ENCODE measurements around the gene PA2G4.
A peak's percentile ranks its signal among the peaks of the same experiment; 100 is the strongest.

The PA2G4 gene

GRCh38 chr12:56098592-56098991, 5.8 kb upstream of the PA2G4 start:
- H3K27me3 ChIP-seq (ENCODE audit: insufficient read depth, poor library complexity, severe bottlenecking), result no peaks in the 10 kb centered on the region
- ATAC-seq (ENCODE audit: low read depth) (no peak), DNase-seq (ENCODE audit: low spot score) (no peak)
- H3K4me1 ChIP-seq (ENCODE audit: insufficient read depth, poor library complexity, severe bottlenecking), result no peaks in the 10 kb centered on the region
- H3K27ac ChIP-seq (ENCODE audit: poor library complexity, severe bottlenecking), result no peak overlapping the region
- no peak overlapping the region for H3K4me3 ChIP-seq (ENCODE audit: severe bottlenecking)
- TF ChIP-seq CTCF (IDR thresholded peaks at IDR 0.05; ENCODE audit: poor library complexity, severe bottlenecking), result no peak
- no peaks in the 10 kb centered on the region for H3K9me3 ChIP-seq (ENCODE audit: severe bottlenecking)
- peaks cover 5% of the 10 kb centered on the region; the same call in 1 of the 2 replicates for H3K36me3 ChIP-seq (ENCODE audit: low read depth)

- ATAC-seq (ENCODE audit: low read depth) (no peak), DNase-seq (ENCODE audit: low spot score) (no peak)
- H3K27ac ChIP-seq (ENCODE audit: poor library complexity, severe bottlenecking), result no peak overlapping the region
- no peaks in the 10 kb centered on the region for H3K9me3 ChIP-seq (ENCODE audit: severe bottlenecking)
- no peaks in the 10 kb centered on the region for H3K27me3 ChIP-seq (ENCODE audit: insufficient read depth, poor library complexity, severe bottlenecking)
- H3K4me1 ChIP-seq (ENCODE audit: insufficient read depth, poor library complexity, severe bottlenecking), result no peaks in the 10 kb centered on the region
- H3K36me3 ChIP-seq (ENCODE audit: low read depth), result peaks cover 5% of the 10 kb centered on the region; the same call in 1 of the 2 replicates
- no peak for TF ChIP-seq CTCF (IDR thresholded peaks at IDR 0.05; ENCODE audit: poor library complexity, severe bottlenecking)
- H3K4me3 ChIP-seq (ENCODE audit: severe bottlenecking), result no peak overlapping the region
Measured at GRCh38 chr12:56099787-56100186, 4.6 kb upstream of the PA2G4 start.

DNA sequence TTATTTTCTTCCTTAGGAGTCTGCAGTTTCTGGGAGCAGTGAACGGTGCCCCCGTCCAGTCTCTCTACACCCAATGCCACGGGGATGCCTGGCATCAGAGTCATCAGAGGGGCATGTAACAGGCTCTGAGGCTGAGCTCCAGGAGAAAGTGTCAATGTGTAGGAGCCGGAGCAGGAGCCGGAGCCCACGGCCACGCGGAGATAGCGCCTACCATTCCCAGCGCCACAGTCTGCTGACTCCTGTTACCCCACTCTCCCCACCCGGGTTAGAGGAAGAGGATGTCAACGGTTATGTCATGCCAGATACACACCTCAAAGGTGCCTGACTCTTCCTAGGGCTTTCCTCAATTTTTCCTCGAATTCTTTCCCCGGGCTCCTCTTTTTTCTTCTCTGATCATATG, 3.3 kb upstream of the PA2G4 start:
- Histone ChIP-seq H3K4me3 (ENCODE audit: severe bottlenecking) (no peak overlapping the region), H3K36me3 (ENCODE audit: low read depth) (peaks cover 15% of the 10 kb centered on the region), H3K4me1 (ENCODE audit: insufficient read depth, poor library complexity, severe bottlenecking) (peaks cover 5% of the 10 kb centered on the region), H3K9me3 (ENCODE audit: severe bottlenecking) (no peaks in the 10 kb centered on the region), H3K27ac (ENCODE audit: poor library complexity, severe bottlenecking) (no peak overlapping the region), H3K27me3 (ENCODE audit: insufficient read depth, poor library complexity, severe bottlenecking) (no peaks in the 10 kb centered on the region)
- no peak for DNase-seq (ENCODE audit: low spot score)
- no peak for TF ChIP-seq CTCF (IDR thresholded peaks at IDR 0.05; ENCODE audit: poor library complexity, severe bottlenecking)
- no peak for ATAC-seq (ENCODE audit: low read depth)

DNA sequence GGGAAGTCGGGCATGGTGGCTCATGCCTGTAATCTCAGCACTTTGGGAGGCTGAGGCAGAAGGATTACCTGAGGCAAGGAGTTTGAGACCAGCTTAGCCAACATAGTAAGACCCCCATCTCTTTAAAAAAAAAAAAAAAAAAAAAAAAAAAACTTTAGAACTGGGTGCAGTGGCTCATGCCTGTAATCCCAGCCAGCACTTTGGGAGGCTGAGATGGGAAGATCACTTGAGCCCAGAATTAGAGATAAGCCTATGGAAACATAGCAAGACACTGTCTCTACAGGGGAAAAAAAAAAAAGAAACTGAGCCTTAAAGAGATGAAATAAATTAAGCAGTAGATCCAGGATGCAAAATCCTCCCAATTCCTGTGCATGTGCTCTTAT, 1.7 kb upstream of the PA2G4 start:
- no peak overlapping the region for H3K4me3 ChIP-seq (ENCODE audit: severe bottlenecking)
- no peak for ATAC-seq (ENCODE audit: low read depth)
- H3K27me3 ChIP-seq (ENCODE audit: insufficient read depth, poor library complexity, severe bottlenecking), result no peaks in the 10 kb centered on the region
- H3K4me1 ChIP-seq (ENCODE audit: insufficient read depth, poor library complexity, severe bottlenecking), result peaks cover 8% of the 10 kb centered on the region
- no peak for DNase-seq (ENCODE audit: low spot score)
- peaks cover 31% of the 10 kb centered on the region for H3K36me3 ChIP-seq (ENCODE audit: low read depth)
- H3K27ac ChIP-seq (ENCODE audit: poor library complexity, severe bottlenecking), result no peak overlapping the region
- no peaks in the 10 kb centered on the region for H3K9me3 ChIP-seq (ENCODE audit: severe bottlenecking)
- no peak for TF ChIP-seq CTCF (IDR thresholded peaks at IDR 0.05; ENCODE audit: poor library complexity, severe bottlenecking)

DNA sequence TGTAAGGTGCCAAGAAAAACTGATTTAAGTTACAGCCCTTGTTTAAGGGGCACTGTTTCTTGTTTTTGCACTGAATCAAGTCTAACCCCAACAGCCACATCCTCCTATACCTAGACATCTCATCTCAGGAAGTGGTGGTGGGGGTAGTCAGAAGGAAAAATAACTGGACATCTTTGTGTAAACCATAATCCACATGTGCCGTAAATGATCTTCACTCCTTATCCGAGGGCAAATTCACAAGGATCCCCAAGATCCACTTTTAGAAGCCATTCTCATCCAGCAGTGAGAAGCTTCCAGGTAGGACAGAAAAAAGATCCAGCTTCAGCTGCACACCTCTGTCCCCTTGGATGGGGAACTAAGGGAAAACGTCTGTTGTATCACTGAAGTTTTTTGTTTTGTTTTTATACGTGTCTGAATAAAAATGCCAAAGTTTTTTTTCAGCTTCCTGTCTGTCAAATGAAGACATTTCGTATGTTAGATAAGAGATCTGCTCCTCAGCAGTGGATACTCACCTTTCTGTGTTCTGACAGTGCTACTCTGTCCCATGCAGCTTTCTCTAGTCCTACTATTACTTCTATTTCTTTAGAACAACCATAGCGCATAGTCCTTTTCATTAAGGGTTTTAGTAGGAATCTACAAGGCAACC, 1.2 kb upstream of the PA2G4 start:
- peak overlapping the region; percentile 69 for H3K27ac ChIP-seq (ENCODE audit: poor library complexity, severe bottlenecking)

More for the DNA sequence above, 1.2 kb upstream of the PA2G4 start:
- no peaks in the 10 kb centered on the region for H3K27me3 ChIP-seq (ENCODE audit: insufficient read depth, poor library complexity, severe bottlenecking)
- peak overlapping the region; percentile 77 for H3K4me3 ChIP-seq (ENCODE audit: severe bottlenecking)
- H3K36me3 ChIP-seq (ENCODE audit: low read depth), result peaks cover 36% of the 10 kb centered on the region
- no peak for TF ChIP-seq CTCF (IDR thresholded peaks at IDR 0.05; ENCODE audit: poor library complexity, severe bottlenecking)
- no peaks in the 10 kb centered on the region for H3K9me3 ChIP-seq (ENCODE audit: severe bottlenecking)
- DNase-seq (ENCODE audit: low spot score), result no peak
- no peak for ATAC-seq (ENCODE audit: low read depth)
- peaks cover 8% of the 10 kb centered on the region for H3K4me1 ChIP-seq (ENCODE audit: insufficient read depth, poor library complexity, severe bottlenecking)

Data from RWPE2 (cell line).